Stimulated activated CD8-positive, alpha-beta memory T cell treated with anti-CD3 and anti-CD28 coated beads, Interleukin-7, amount 100 ng/mL, for 1 hour (primary cell): ENCODE data around the gene STAB1.
A peak's percentile ranks its signal among the peaks of the same experiment; 100 is the strongest.
"Not testable (repeated sequence)": the region's sequence is repeated elsewhere in the genome, so short reads cannot be mapped to it uniquely, and the experiment has no call there.

Experiments used
- DNase-seq, 2 donors: peaks; one replicate each; pipeline ENCODE4 v3.0.0-alpha.2; 2020; ENCODE audit warnings: low read depth in 2 of 2

The STAB1 gene

GRCh38 chr3:52524752-52525679 lies 29.9 kb downstream of the STAB1 start:
- DNase-seq, result no peak

DNA sequence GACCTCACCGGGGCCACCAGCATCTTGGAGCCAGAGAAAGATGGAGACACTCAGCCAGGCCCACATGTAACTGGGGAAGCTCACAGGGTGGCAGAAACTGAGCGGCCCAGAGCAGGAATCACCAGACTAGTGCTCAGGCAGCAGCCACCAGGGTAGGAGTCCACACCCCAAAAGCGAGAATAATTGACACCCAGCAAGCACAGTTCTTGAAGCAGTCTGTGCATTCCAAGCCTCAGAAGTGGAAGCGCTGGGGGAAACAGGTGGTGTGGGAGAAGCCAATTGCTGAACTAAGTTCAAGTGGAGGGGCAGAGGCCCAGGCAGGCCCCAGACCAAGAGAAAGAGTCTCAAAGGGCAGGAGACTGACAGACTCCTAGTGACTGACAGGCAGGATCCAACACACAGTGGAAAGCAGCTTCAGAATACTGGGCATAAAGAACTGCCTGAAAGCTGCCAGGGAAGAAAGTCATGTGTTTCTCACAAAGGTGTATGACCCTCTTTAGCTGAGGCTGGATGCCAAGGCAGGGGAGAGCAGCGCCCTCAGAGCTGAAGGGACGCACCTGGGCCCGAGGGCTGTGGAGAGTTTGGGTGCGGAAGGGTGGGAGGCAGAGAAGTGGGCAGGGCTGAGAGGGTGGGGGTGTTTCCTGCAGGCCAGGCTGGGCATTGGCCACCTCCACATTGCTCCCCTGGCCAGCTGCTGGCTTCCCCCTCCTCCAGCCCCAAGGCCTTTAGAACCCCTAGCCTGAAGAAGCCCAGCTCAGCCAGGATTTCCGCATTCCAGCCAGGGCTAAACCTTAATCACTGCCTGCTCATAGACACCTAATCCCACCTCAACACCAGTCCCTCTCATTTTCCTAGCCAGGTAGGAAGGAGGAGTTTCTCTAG lies 30.8 kb downstream of the STAB1 start:
- no peak for DNase-seq

GRCh38 chr3:52526671-52527038 lies 31.5 kb downstream of the STAB1 start:
- not testable (repeated sequence) for DNase-seq

DNA sequence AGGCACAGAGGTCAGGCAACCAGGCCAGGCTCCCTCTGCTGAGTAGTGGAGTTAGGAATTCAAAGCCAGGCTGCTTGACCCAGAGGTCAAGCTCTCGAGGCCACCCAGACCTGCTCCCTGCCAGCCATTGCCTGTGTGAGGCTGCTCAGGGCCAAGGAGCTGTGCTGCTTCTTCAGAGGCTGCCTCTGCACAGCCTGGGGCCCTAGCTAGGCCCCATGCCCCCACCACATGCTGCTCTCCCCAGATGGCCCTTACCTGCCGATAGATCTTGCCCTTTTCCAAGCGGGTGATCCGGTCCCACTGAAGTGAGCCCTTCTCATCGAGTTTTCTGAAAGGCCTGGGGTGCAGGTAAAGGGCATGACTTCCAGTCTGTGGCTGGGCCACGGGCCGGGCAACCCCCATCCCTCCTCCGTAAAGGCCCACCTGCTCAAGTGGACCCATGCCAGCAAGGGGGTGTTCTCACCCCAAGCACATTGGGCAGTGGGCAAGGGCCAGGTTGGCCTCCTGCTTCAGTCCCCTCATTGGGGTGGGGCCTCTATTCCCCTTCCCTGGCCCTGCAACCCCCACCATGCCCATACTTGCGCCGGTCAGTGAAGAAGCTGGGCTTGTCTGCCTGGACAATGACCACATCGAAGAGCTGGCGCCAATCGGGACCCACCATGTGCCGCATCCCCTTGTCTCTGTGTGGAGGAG lies 32.0 kb downstream of the STAB1 start:
- DNase-seq, result no peak

DNA sequence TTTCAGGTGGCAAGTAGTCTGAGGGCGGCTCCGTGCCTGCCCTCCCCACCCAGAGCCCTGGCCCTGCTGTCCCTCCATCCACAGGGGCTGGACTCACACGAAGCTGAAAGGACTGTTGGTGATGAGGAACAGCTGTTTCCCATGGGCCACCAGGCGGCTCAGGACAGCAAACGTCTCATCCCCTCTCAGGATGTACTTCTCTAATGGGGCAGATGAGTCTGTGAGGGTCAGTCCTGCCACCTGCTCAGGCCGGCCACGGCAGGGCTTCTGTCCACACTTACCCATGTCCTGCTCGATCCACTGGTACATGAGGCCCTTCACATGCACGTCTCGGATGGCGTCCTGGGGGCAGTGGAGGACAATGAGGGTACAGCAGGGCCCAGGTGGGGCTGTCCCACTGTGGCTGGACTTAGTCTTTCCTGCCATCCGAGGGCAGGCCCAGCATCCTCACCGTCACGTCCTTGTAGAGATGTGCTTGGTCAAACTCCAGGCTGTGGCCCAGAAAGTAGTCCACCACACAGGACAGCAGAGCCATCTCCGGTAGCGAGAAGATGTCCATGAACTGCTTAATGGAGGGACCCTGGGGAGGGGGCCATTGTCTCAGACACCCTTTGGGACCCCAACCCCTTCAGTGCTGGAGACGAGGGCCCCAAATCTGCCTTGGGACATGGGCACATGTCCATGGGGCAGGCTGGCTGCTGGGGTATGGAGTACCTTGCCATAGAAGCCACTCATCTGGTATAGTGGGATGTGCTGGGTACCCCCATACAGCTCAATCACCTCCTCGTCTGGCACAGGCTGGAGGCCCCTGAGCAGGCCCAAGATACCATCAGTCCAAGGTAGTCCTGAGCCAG lies 32.8 kb downstream of the STAB1 start:
- DNase-seq, result no peak

- no peak for DNase-seq
Measured at GRCh38 chr3:52528586-52529375, 33.6 kb downstream of the STAB1 start.

GRCh38 chr3:52529376-52530333 lies 34.5 kb downstream of the STAB1 start:
- no peak for DNase-seq

- DNase-seq, result no peak
Measured at GRCh38 chr3:52530918-52531826, 36.0 kb downstream of the STAB1 start.

GRCh38 chr3:52531860-52532516 lies 36.9 kb downstream of the STAB1 start:
- DNase-seq, result no peak

GRCh38 chr3:52532517-52532837 lies 37.3 kb downstream of the STAB1 start:
- DNase-seq, result no peak

GRCh38 chr3:52532838-52533622 lies 37.9 kb downstream of the STAB1 start:
- DNase-seq, result no peak

GRCh38 chr3:52533623-52534280 lies 38.6 kb downstream of the STAB1 start, which contains the start of gene NT5DC2:
TSS of gene NT5DC2 (minus strand) at chr3:52533857. CDS start at chr3:52533737, 120 bp downstream.
- peak; percentile 26 to 44 for DNase-seq

GRCh38 chr3:52534281-52535183 lies 39.4 kb downstream of the STAB1 start:
- DNase-seq, result no peak

DNA sequence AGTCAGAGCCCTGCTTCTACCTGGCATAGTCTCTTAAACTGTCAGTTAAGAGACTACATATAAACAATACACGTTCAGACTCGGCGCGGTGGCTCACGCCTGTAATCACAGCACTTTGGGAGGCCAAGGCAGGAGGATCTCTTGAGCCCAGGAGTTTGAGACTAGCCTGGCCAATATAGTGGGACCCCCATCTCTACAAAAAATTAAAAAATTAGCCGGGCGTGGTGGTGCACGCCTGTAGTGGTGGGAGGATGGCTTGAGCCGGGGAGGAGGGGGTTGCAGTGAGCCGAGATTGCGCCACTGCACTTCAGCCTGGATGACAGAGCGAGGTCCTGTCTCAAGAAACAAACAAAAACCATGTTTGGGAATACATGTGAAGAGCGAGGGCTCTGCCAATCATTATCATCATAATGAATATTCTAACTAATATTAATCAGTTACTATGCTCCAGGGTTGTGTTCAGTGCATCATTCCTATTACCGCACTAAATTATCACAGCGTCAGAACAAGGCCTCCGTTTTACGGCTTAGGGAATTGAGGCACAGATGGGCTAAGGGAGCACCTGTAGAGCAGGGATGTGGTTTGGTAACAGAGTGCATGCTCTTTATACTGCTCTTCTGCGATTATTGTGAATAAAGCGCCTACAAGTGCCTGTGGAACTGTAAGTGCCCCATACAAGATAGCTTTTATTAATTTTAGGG lies 40.4 kb downstream of the STAB1 start:
- DNase-seq, result no peak

DNA sequence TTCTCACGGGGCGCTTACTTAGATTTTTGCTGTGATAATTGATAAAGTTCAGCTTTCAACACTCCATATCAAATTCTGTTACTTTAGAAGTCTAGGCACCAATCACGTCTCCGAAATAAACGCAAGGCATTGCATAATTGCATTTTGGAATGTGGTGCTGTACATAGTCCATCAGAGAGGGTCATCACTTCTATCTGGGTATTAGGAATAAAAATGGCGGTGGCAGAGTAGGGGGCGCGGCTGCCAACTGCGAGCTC lies 40.9 kb downstream of the STAB1 start:
- no peak for DNase-seq
